ENCODE results near the gene SUSD6.

DNA sequence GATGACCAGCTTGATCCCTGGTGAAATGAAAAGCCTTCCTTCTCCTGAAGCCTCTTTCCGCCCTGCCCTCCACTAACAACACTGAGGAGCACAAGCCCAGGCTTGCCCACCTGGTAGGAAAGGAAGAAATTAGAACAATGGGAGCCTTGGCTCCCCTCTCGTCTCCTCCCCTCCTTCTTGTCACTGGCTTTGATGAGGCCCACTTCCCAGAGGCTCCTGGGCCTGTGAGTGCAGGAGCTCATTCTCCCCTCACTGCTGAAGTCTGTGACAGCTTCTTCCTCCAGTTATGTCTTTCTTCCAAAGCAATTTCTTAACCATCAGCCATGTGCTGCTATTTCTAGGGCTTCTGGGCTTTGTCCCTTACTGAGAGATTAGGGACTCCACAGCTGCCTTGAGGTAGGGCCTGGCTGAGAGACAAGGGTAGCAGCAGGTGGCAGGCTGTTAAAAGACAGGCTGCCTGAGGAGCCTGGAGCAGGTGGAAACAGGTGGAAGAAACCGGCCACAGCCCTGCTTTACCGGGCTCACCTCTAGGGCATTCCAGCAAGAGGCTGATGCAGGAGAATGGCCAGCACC, 101.9 kb downstream of the SUSD6 start:
- TF ChIP-seq, protein P1, sequence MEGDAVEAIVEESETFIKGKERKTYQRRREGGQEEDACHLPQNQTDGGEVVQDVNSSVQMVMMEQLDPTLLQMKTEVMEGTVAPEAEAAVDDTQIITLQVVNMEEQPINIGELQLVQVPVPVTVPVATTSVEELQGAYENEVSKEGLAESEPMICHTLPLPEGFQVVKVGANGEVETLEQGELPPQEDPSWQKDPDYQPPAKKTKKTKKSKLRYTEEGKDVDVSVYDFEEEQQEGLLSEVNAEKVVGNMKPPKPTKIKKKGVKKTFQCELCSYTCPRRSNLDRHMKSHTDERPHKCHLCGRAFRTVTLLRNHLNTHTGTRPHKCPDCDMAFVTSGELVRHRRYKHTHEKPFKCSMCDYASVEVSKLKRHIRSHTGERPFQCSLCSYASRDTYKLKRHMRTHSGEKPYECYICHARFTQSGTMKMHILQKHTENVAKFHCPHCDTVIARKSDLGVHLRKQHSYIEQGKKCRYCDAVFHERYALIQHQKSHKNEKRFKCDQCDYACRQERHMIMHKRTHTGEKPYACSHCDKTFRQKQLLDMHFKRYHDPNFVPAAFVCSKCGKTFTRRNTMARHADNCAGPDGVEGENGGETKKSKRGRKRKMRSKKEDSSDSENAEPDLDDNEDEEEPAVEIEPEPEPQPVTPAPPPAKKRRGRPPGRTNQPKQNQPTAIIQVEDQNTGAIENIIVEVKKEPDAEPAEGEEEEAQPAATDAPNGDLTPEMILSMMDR (IDR thresholded peaks at IDR 0.05 in 4 of 5, conservative IDR thresholded peaks at IDR 0.05 in 1 of 5) = no peak
- no peak for TF ChIP-seq POLR2A (IDR thresholded peaks at IDR 0.05)
